ENCODE data around the gene HTRA1.

Gene HTRA1

GRCh38 chr10:122555442-122555841 is 94.1 kb downstream of the HTRA1 start:
- Histone ChIP-seq H3K36me3 (ENCODE audit: control insufficient read depth in 1 of 2, insufficient read depth in 2 of 2, low read depth in 1 of 2, low read length in 2 of 2) (no peaks in the 10 kb centered on the region), H2BK120ac (ENCODE audit: low read depth, low read length) (no peak overlapping the region), H3K18ac (ENCODE audit: low read depth in 1 of 2, low read length in 2 of 2) (no peak overlapping the region), H3K27me3 (ENCODE audit: control insufficient read depth in 1 of 2, insufficient read depth in 1 of 2, low read length in 2 of 2) (peaks cover 25 to 43% of the 10 kb centered on the region in 2 experiments), H2BK12ac (ENCODE audit: low read length in 2 of 2) (no peak overlapping the region), H3K79me1 (replicated peaks; ENCODE audit: low read length, poor library complexity, severe bottlenecking) (no peaks in the 10 kb centered on the region), H3K9me3 (ENCODE audit: control insufficient read depth, low read length) (no peaks in the 10 kb centered on the region), H4K8ac (ENCODE audit: low read length) (no peak overlapping the region), H3K4me1 (ENCODE audit: control insufficient read depth, insufficient read depth, low read depth, low read length) (no peaks in the 10 kb centered on the region), H4K91ac (ENCODE audit: low read length) (no peak overlapping the region), H2BK15ac (ENCODE audit: low read depth, poor library complexity, severe bottlenecking) (no peak overlapping the region), H3K23ac (ENCODE audit: low read length in 2 of 2) (no peak overlapping the region), H2BK5ac (ENCODE audit: low read depth, low read length, poor library complexity, severe bottlenecking) (no peak overlapping the region), H3K4me2 (ENCODE audit: low read length, poor library complexity, severe bottlenecking) (no peak overlapping the region), H2AFZ (ENCODE audit: low read depth, low read length) (no peak overlapping the region), H3K4ac (ENCODE audit: low read depth in 1 of 2, low read length in 2 of 2) (no peak overlapping the region), H3K9ac (ENCODE audit: low read length) (no peak overlapping the region), H3K27ac (ENCODE audit: low read length, poor library complexity, severe bottlenecking) (no peak overlapping the region), H3K4me3 (ENCODE audit: insufficient read depth in 1 of 2, low read depth in 1 of 2, low read length in 2 of 2) (no peak overlapping the region), H3K14ac (ENCODE audit: low read length in 2 of 2) (no peak overlapping the region), H2AK5ac (ENCODE audit: low read length, severe bottlenecking) (no peak overlapping the region)
- no peak for DNase-seq
- 88% methylated on average over 3 of the region's 3 CpGs for WGBS

GRCh38 chr10:122557516-122557915 is 96.2 kb downstream of the HTRA1 start:
- Histone ChIP-seq H4K91ac (ENCODE audit: low read length) (no peak overlapping the region), H3K23ac (ENCODE audit: low read length in 2 of 2) (no peak overlapping the region), H3K9me3 (ENCODE audit: control insufficient read depth, low read length) (no peaks in the 10 kb centered on the region), H3K4me2 (ENCODE audit: low read length, poor library complexity, severe bottlenecking) (no peak overlapping the region), H3K36me3 (ENCODE audit: control insufficient read depth in 1 of 2, insufficient read depth in 2 of 2, low read depth in 1 of 2, low read length in 2 of 2) (no peaks in the 10 kb centered on the region), H3K4me1 (ENCODE audit: control insufficient read depth, insufficient read depth, low read depth, low read length) (no peaks in the 10 kb centered on the region), H3K9ac (ENCODE audit: low read length) (no peak overlapping the region), H3K4ac (ENCODE audit: low read depth in 1 of 2, low read length in 2 of 2) (no peak overlapping the region), H3K79me1 (replicated peaks; ENCODE audit: low read length, poor library complexity, severe bottlenecking) (no peaks in the 10 kb centered on the region), H2BK5ac (ENCODE audit: low read depth, low read length, poor library complexity, severe bottlenecking) (no peak overlapping the region), H2BK15ac (ENCODE audit: low read depth, poor library complexity, severe bottlenecking) (no peak overlapping the region), H2AK5ac (ENCODE audit: low read length, severe bottlenecking) (no peak overlapping the region), H3K27ac (ENCODE audit: low read length, poor library complexity, severe bottlenecking) (no peak overlapping the region), H3K14ac (ENCODE audit: low read length in 2 of 2) (no peak overlapping the region), H4K8ac (ENCODE audit: low read length) (no peak overlapping the region), H2AFZ (ENCODE audit: low read depth, low read length) (no peak overlapping the region), H3K27me3 (ENCODE audit: control insufficient read depth in 1 of 2, insufficient read depth in 1 of 2, low read length in 2 of 2) (peaks cover 44 to 48% of the 10 kb centered on the region in 2 experiments), H2BK120ac (ENCODE audit: low read depth, low read length) (no peak overlapping the region), H3K4me3 (ENCODE audit: insufficient read depth in 1 of 2, low read depth in 1 of 2, low read length in 2 of 2) (no peak overlapping the region), H2BK12ac (ENCODE audit: low read length in 2 of 2) (no peak overlapping the region), H3K18ac (ENCODE audit: low read depth in 1 of 2, low read length in 2 of 2) (no peak overlapping the region)
- whole genome bisulfite sequencing = 22% methylated on average over 9 of the region's 9 CpGs
- no peak for DNase-seq

GRCh38 chr10:122558452-122558851 is 97.1 kb downstream of the HTRA1 start:
- Histone ChIP-seq H3K18ac (ENCODE audit: low read depth in 1 of 2, low read length in 2 of 2) (no peak overlapping the region), H2AK5ac (ENCODE audit: low read length, severe bottlenecking) (no peak overlapping the region), H2BK5ac (ENCODE audit: low read depth, low read length, poor library complexity, severe bottlenecking) (no peak overlapping the region), H3K4me2 (ENCODE audit: low read length, poor library complexity, severe bottlenecking) (no peak overlapping the region), H3K4ac (ENCODE audit: low read depth in 1 of 2, low read length in 2 of 2) (no peak overlapping the region), H4K91ac (ENCODE audit: low read length) (no peak overlapping the region), H3K9ac (ENCODE audit: low read length) (no peak overlapping the region), H2AFZ (ENCODE audit: low read depth, low read length) (no peak overlapping the region), H3K4me1 (ENCODE audit: control insufficient read depth, insufficient read depth, low read depth, low read length) (no peaks in the 10 kb centered on the region), H3K79me1 (replicated peaks; ENCODE audit: low read length, poor library complexity, severe bottlenecking) (no peaks in the 10 kb centered on the region), H2BK15ac (ENCODE audit: low read depth, poor library complexity, severe bottlenecking) (no peak overlapping the region), H3K9me3 (ENCODE audit: control insufficient read depth, low read length) (no peaks in the 10 kb centered on the region), H3K23ac (ENCODE audit: low read length in 2 of 2) (no peak overlapping the region), H3K14ac (ENCODE audit: low read length in 2 of 2) (no peak overlapping the region), H4K8ac (ENCODE audit: low read length) (no peak overlapping the region), H2BK12ac (ENCODE audit: low read length in 2 of 2) (no peak overlapping the region), H3K4me3 (ENCODE audit: insufficient read depth in 1 of 2, low read depth in 1 of 2, low read length in 2 of 2) (no peak overlapping the region), H2BK120ac (ENCODE audit: low read depth, low read length) (no peak overlapping the region), H3K36me3 (ENCODE audit: control insufficient read depth in 1 of 2, insufficient read depth in 2 of 2, low read depth in 1 of 2, low read length in 2 of 2) (no peaks in the 10 kb centered on the region), H3K27me3 (ENCODE audit: control insufficient read depth in 1 of 2, insufficient read depth in 1 of 2, low read length in 2 of 2) (peaks cover 50 to 53% of the 10 kb centered on the region in 2 experiments), H3K27ac (ENCODE audit: low read length, poor library complexity, severe bottlenecking) (no peak overlapping the region)
- WGBS = 94% methylated on average over 5 of the region's 5 CpGs
- no peak for DNase-seq

- Histone ChIP-seq H3K14ac (ENCODE audit: low read length in 2 of 2) (no peak overlapping the region), H4K91ac (ENCODE audit: low read length) (no peak overlapping the region), H3K36me3 (ENCODE audit: control insufficient read depth in 1 of 2, insufficient read depth in 2 of 2, low read depth in 1 of 2, low read length in 2 of 2) (no peaks in the 10 kb centered on the region), H4K8ac (ENCODE audit: low read length) (no peak overlapping the region), H3K27me3 (ENCODE audit: control insufficient read depth in 1 of 2, insufficient read depth in 1 of 2, low read length in 2 of 2) (peaks cover 50 to 58% of the 10 kb centered on the region in 2 experiments), H3K79me1 (replicated peaks; ENCODE audit: low read length, poor library complexity, severe bottlenecking) (no peaks in the 10 kb centered on the region), H2BK12ac (ENCODE audit: low read length in 2 of 2) (no peak overlapping the region), H3K4me1 (ENCODE audit: control insufficient read depth, insufficient read depth, low read depth, low read length) (no peaks in the 10 kb centered on the region), H3K9ac (ENCODE audit: low read length) (no peak overlapping the region), H3K23ac (ENCODE audit: low read length in 2 of 2) (no peak overlapping the region), H2AFZ (ENCODE audit: low read depth, low read length) (no peak overlapping the region), H2AK5ac (ENCODE audit: low read length, severe bottlenecking) (no peak overlapping the region), H2BK5ac (ENCODE audit: low read depth, low read length, poor library complexity, severe bottlenecking) (no peak overlapping the region), H3K4me3 (ENCODE audit: insufficient read depth in 1 of 2, low read depth in 1 of 2, low read length in 2 of 2) (no peak overlapping the region), H3K18ac (ENCODE audit: low read depth in 1 of 2, low read length in 2 of 2) (no peak overlapping the region), H3K4ac (ENCODE audit: low read depth in 1 of 2, low read length in 2 of 2) (no peak overlapping the region), H3K27ac (ENCODE audit: low read length, poor library complexity, severe bottlenecking) (no peak overlapping the region), H3K4me2 (ENCODE audit: low read length, poor library complexity, severe bottlenecking) (no peak overlapping the region), H2BK15ac (ENCODE audit: low read depth, poor library complexity, severe bottlenecking) (no peak overlapping the region), H2BK120ac (ENCODE audit: low read depth, low read length) (no peak overlapping the region), H3K9me3 (ENCODE audit: control insufficient read depth, low read length) (no peaks in the 10 kb centered on the region)
- no peak for DNase-seq
- 78% methylated on average over 2 of the region's 2 CpGs for WGBS
These were observed 97.9 kb downstream of the HTRA1 start for GRCh38 chr10:122559228-122559627.
